SK-N-SH (cell line): ENCODE results near the gene RAI1. TPM values are rescaled to one million over a fixed set of nuclear protein-coding genes. Genes with fewer than 3 reads are reported as not detected.

Source experiments
- CTCF ChIA-PET: fragments of 300-600, 350-600 bp; formaldehyde crosslinking; extraction: SDS; loops from one replicate; lab custom pipeline; 2021; lab: Yijun Ruan, JAX
- POLR2A ChIA-PET: fragments of 350-600 bp; sonication (Branson Sonifier 250); formaldehyde crosslinking; extraction: SDS; loops from one replicate; lab custom pipeline; 2020; ENCODE audit warnings: antibody characterized with exemption, inconsistent platforms; lab: Yijun Ruan, JAX
- DNase-seq: peaks from one replicate; pipeline ENCODE4 v3.0.0; 2012
- H2AFZ ChIP-seq: fragments of 200-600 bp; sonication (generic); 2 replicates; pipeline ENCODE4 v1.8.1; 2016; ENCODE audit warnings: antibody characterized with exemption, mild to moderate bottlenecking, low read depth
- H3F3A ChIP-seq: fragments of 200-600 bp; sonication (generic); replicated peaks from 2 replicates; pipeline ENCODE3; 2016; ENCODE audit warnings: antibody characterized with exemption, mild to moderate bottlenecking; ENCODE audit not compliant: insufficient read depth
- H3K27ac ChIP-seq, 2 experiments: fragments of 200-500 bp in 1 of 2; fragments of 200-600 bp in 1 of 2; sonication (Bioruptor generic) in 1 of 2; sonication (generic), shearing (Covaris generic) in 1 of 2; 2 replicates each; pipeline versions ENCODE4 v1.5.1 to v1.6.1; 2014 to 2016; ENCODE audit warnings: low read depth in 2 of 2, inconsistent platforms in 1 of 2, low read length in 1 of 2, mild to moderate bottlenecking in 1 of 2, mixed read lengths in 1 of 2
- H3K27me3 ChIP-seq: fragments of 200-600 bp; sonication (generic), shearing (Covaris generic); 2 replicates; pipeline ENCODE4 v1.6.1; 2016; ENCODE audit warnings: mixed run types; ENCODE audit not compliant: insufficient read depth
- H3K36me3 ChIP-seq, 2 experiments: fragments of 200-500 bp in 1 of 2; fragments of 200-600 bp in 1 of 2; sonication (Bioruptor generic) in 1 of 2; sonication (generic) in 1 of 2; replicated peaks in 1 of 2; 2 replicates each; pipeline versions ENCODE3 to v1.5.1; 2014 to 2016; ENCODE audit warnings: low read length in 1 of 2, mild to moderate bottlenecking in 1 of 2; ENCODE audit not compliant: insufficient read depth in 2 of 2, control insufficient read depth in 1 of 2
- H3K4me1 ChIP-seq, 2 experiments: fragments of 200-500 bp in 1 of 2; fragments of 200-600 bp in 1 of 2; sonication (Bioruptor generic) in 1 of 2; sonication (generic), shearing (Covaris generic) in 1 of 2; 2 replicates each; pipeline versions ENCODE4 v1.5.1 to v1.6.1; 2014 to 2016; ENCODE audit warnings: low read depth in 1 of 2, low read length in 1 of 2, mixed run types in 1 of 2; ENCODE audit not compliant: insufficient read depth in 2 of 2, control insufficient read depth in 1 of 2
- H3K4me2 ChIP-seq: fragments of 200-600 bp; sonication (generic), shearing (Covaris generic); 2 replicates; pipeline ENCODE4 v1.6.1; 2017; ENCODE audit warnings: mixed run types
- H3K4me3 ChIP-seq, 2 experiments: fragments of 200-500 bp in 1 of 2; fragments of 200-600 bp in 1 of 2; sonication (Bioruptor generic) in 1 of 2; sonication (generic), shearing (Covaris generic) in 1 of 2; 2 replicates each; pipeline versions ENCODE4 v1.5.1 to v1.8.1; 2014 to 2016; ENCODE audit warnings: low read depth in 2 of 2, inconsistent platforms in 1 of 2, low read length in 1 of 2, mild to moderate bottlenecking in 1 of 2, mixed read lengths in 1 of 2, moderate library complexity in 1 of 2
- H3K79me2 ChIP-seq: fragments of 200-600 bp; sonication (generic); 2 replicates; pipeline ENCODE4 v1.8.1; 2017; ENCODE audit warnings: mild to moderate bottlenecking; ENCODE audit not compliant: insufficient read depth
- H3K9ac ChIP-seq: fragments of 200-600 bp; sonication (generic); 2 replicates; pipeline ENCODE4 v1.6.1; 2017; ENCODE audit warnings: mixed run types
- H3K9me2 ChIP-seq: fragments of 200-600 bp; sonication (generic); 2 replicates; pipeline ENCODE4 v1.6.1; 2017; ENCODE audit warnings: mixed run types
- H3K9me3 ChIP-seq: fragments of 200-600 bp; sonication (generic); 2 replicates; pipeline ENCODE4 v1.6.1; 2017; ENCODE audit warnings: mixed run types, mild to moderate bottlenecking, moderate library complexity
- H4K20me1 ChIP-seq: fragments of 200-600 bp; sonication (generic); 2 replicates; pipeline ENCODE4 v1.6.1; 2017; ENCODE audit warnings: mild to moderate bottlenecking, mixed run types; ENCODE audit not compliant: insufficient read depth
- EZH2phosphoT487 ChIP-seq: fragments of 200-600 bp; sonication (generic); IDR thresholded peaks from 2 replicates; pipeline ENCODE4 v1.6.1; 2017; ENCODE audit warnings: low read depth, mixed run types, mild to moderate bottlenecking, antibody characterized with exemption, moderate library complexity, borderline replicate concordance
- FOXJ3 ChIP-seq: sonication (generic); formaldehyde crosslinking; IDR thresholded peaks from 2 replicates; pipeline ENCODE4 v1.5.1; 2020; ENCODE audit warnings: mild to moderate bottlenecking, missing genetic modification reagents
- FOXM1 ChIP-seq: IDR thresholded peaks from 2 replicates; pipeline ENCODE4 v1.4.0; 2012; ENCODE audit warnings: low read depth, mild to moderate bottlenecking
- JUND ChIP-seq: IDR thresholded peaks from 2 replicates; pipeline ENCODE4 v1.4.0; 2012
- NFIC ChIP-seq: IDR thresholded peaks from 2 replicates; pipeline ENCODE4 v1.4.0; 2012; ENCODE audit warnings: borderline replicate concordance
- POLR2AphosphoS5 ChIP-seq: IDR thresholded peaks from 2 replicates; pipeline ENCODE4 v1.6.1; 2012; ENCODE audit warnings: low read depth, low read length
- RAD21 ChIP-seq: IDR thresholded peaks from 2 replicates; pipeline ENCODE4 v1.6.1; 2012; ENCODE audit warnings: mild to moderate bottlenecking, low read length
- RFX5 ChIP-seq: IDR thresholded peaks from 2 replicates; pipeline ENCODE4 v1.6.1; 2012; ENCODE audit warnings: mild to moderate bottlenecking, improper control_type of control experiment, low read length
- SIN3A ChIP-seq: IDR thresholded peaks from 2 replicates; pipeline ENCODE4 v1.6.1; 2012; ENCODE audit warnings: low read depth, mild to moderate bottlenecking, low read length, moderate library complexity, borderline replicate concordance
- USF2 ChIP-seq: fragments of 150-350 bp; IDR thresholded peaks from 2 replicates; pipeline ENCODE4 v1.6.1; 2017; ENCODE audit warnings: antibody characterized with exemption, low read length, low read depth, borderline replicate concordance
- ZBTB33 ChIP-seq: IDR thresholded peaks from 2 replicates; pipeline ENCODE4 v1.4.0; 2012; ENCODE audit warnings: low read depth, borderline replicate concordance
- WGBS: methylation state at CpG from one replicate; pipeline ENCODE4 v1.1.6; 2017; ENCODE audit warnings: low lambda C conversion rate; 5-methylcytosine and 5-hydroxymethylcytosine counted together
- polyA plus RNA-seq, 3 experiments: library from polyadenylated mRNA; depleted of rRNA; stranded (reverse); fragments of >200 nt; gene quantifications; 2 replicates each; pipeline ENCODE4 v1.2.3, GENCODE V29; 2012

RAI1 gene
- polyA plus RNA-seq, 1 of the 3 experiments (the other 2 are of a cell fraction), result 4.7 TPM

- TF ChIP-seq USF2 (no peak), SIN3A (no peak), JUND (no peak), FOXM1 (no peak), RFX5 (no peak), EZH2phosphoT487 (no peak), NFIC (no peak), POLR2AphosphoS5 (no peak)
- TF ChIP-seq, all 33 proteins: peak for 0
Observed at GRCh38 chr17:17719199-17719940, 38.1 kb downstream of the RAI1 start (continued).

GRCh38 chr17:17719966-17720543, 38.8 kb downstream of the RAI1 start:
- Histone ChIP-seq H3K79me2 (peaks cover 55% of the 10 kb centered on the region), H3K4me1 (peaks cover 6 to 57% of the 10 kb centered on the region in 2 experiments; a peak in 2 of 4 replicates), H3K36me3 (no peaks in the 10 kb centered on the region), H4K20me1 (peaks cover 89% of the 10 kb centered on the region), H3K27me3 (no peaks in the 10 kb centered on the region), H3F3A (no peaks in the 10 kb centered on the region), H3K27ac (peak overlapping the region in 1 of 2 experiments; percentile 16; a peak in 1 of 4 replicates), H2AFZ (no peak overlapping the region), H3K4me3 (no peak overlapping the region), H3K9me2 (no peaks in the 10 kb centered on the region), H3K9ac (no peak overlapping the region), H3K9me3 (no peaks in the 10 kb centered on the region), H3K4me2 (no peak overlapping the region)
- POLR2A ChIA-PET, result no interaction called here
- TF ChIP-seq JUND, result no peak
- TF ChIP-seq RAD21, result no peak
- no peak for TF ChIP-seq RFX5
- TF ChIP-seq ZBTB33, result no peak
- TF ChIP-seq FOXJ3 (CRISPR knock-in tag), result no peak
- no peak for DNase-seq
- WGBS, result 86% methylated on average over 2 of the region's 3 CpGs
- CTCF ChIA-PET, result interaction anchor here (1.0 kb wide), 1 partner anchor 38 kb away, joined by 3 read pairs; no protein-coding TSS in a partner anchor
